Measurements from ENCODE around the gene SLC7A1.

SLC7A1 gene

GRCh38 chr13:29505950-29506349 is 89.5 kb downstream of the SLC7A1 start:
- Mint-ChIP-seq H3K27ac (no peak overlapping the region), H3K4me3 (peak overlapping the region in 1 of 3 experiments; percentile 80), H3K27me3 (ENCODE audit: low read depth) (peaks cover 34% of the 10 kb centered on the region), H3K4me1 (peaks cover 83% of the 10 kb centered on the region), H3K9me3 (no peaks in the 10 kb centered on the region), H3K36me3 (ENCODE audit: low read depth) (no peaks in the 10 kb centered on the region)
- no peak for TF ChIP-seq CTCF (IDR thresholded peaks at IDR 0.05; ENCODE audit: unreplicated experiment in 3 of 3)

GRCh38 chr13:29505511-29505910 is 90.0 kb downstream of the SLC7A1 start:
- Mint-ChIP-seq H3K36me3 (ENCODE audit: low read depth) (no peaks in the 10 kb centered on the region), H3K9me3 (no peaks in the 10 kb centered on the region), H3K4me3 (peak overlapping the region in 1 of 3 experiments; percentile 23), H3K4me1 (peaks cover 83% of the 10 kb centered on the region), H3K27me3 (ENCODE audit: low read depth) (peaks cover 35% of the 10 kb centered on the region), H3K27ac (no peak overlapping the region)
- TF ChIP-seq CTCF (IDR thresholded peaks at IDR 0.05; ENCODE audit: unreplicated experiment in 3 of 3): no peak

GRCh38 chr13:29504691-29505090 is 90.8 kb downstream of the SLC7A1 start:
- TF ChIP-seq CTCF (IDR thresholded peaks at IDR 0.05; ENCODE audit: unreplicated experiment in 3 of 3): no peak
- Mint-ChIP-seq H3K9me3 (no peaks in the 10 kb centered on the region), H3K27ac (no peak overlapping the region), H3K4me1 (peaks cover 83% of the 10 kb centered on the region), H3K4me3 (no peak overlapping the region), H3K36me3 (ENCODE audit: low read depth) (no peaks in the 10 kb centered on the region), H3K27me3 (ENCODE audit: low read depth) (peaks cover 35% of the 10 kb centered on the region)

- peaks cover 81% of the 10 kb centered on the region for H3K4me1 Mint-ChIP-seq
- H3K4me3 Mint-ChIP-seq: peak overlapping the region in 1 of 3 experiments; percentile 42
- no peak for TF ChIP-seq CTCF (IDR thresholded peaks at IDR 0.05; ENCODE audit: unreplicated experiment in 3 of 3)
- peaks cover 35% of the 10 kb centered on the region for H3K27me3 Mint-ChIP-seq (ENCODE audit: low read depth)
- H3K9me3 Mint-ChIP-seq: no peaks in the 10 kb centered on the region
- H3K27ac Mint-ChIP-seq: no peak overlapping the region
- no peaks in the 10 kb centered on the region for H3K36me3 Mint-ChIP-seq (ENCODE audit: low read depth)
Measured at GRCh38 chr13:29503041-29503837, 92.2 kb downstream of the SLC7A1 start.

GRCh38 chr13:29502391-29503008 is 93.0 kb downstream of the SLC7A1 start:
- TF ChIP-seq CTCF (IDR thresholded peaks at IDR 0.05; ENCODE audit: unreplicated experiment in 3 of 3): no peak
- H3K4me1 Mint-ChIP-seq: peaks cover 81% of the 10 kb centered on the region

More at GRCh38 chr13:29502391-29503008, 93.0 kb downstream of the SLC7A1 start:
- no peaks in the 10 kb centered on the region for H3K9me3 Mint-ChIP-seq
- H3K27ac Mint-ChIP-seq: no peak overlapping the region
- H3K4me3 Mint-ChIP-seq: no peak overlapping the region
- H3K36me3 Mint-ChIP-seq (ENCODE audit: low read depth): no peaks in the 10 kb centered on the region
- H3K27me3 Mint-ChIP-seq (ENCODE audit: low read depth): peaks cover 30% of the 10 kb centered on the region

All from nephron (organoid).